GM18520 (cell line): ENCODE results near the gene LMNA.
A peak's percentile ranks its signal among the peaks of the same experiment; 100 is the strongest.
"Not testable (repeated sequence)": the region's sequence is repeated elsewhere in the genome, so short reads cannot be mapped to it uniquely, and the experiment has no call there.

ENCODE experiments used
- ATAC-seq: cut with Tn5 transposase; IDR thresholded peaks from one replicate; pipeline ENCODE4 v1.9.1; 2021; ENCODE audit not compliant: unreplicated experiment

LMNA gene

DNA sequence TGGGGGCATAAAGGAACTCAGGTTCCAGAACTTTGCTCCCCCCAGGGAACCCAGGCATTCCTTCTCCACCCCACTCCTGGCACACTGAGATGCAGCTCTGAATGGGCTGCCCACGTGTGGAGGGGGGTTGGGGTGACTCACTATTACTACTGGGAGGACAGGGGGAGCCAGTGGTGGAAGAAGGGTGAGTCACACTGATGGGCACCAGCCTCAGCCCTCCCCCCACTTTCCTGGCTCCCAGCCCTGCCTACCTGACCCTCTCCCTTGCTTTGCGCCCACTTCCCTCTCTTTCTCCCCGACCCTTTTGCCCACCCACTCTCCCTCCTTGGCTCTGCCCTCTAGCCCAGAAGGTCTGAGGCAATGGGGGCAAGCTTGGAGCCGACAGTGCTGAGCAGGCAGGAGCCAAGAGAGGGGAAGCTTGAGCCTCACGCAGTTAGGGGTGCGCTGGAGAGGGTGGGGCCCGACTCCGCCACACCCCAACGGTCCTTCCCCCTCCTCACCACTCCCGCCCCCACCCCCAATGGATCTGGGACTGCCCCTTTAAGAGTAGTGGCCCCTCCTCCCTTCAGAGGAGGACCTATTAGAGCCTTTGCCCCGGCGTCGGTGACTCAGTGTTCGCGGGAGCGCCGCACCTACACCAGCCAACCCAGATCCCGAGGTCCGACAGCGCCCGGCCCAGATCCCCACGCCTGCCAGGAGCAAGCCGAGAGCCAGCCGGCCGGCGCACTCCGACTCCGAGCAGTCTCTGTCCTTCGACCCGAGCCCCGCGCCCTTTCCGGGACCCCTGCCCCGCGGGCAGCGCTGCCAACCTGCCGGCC lies at the start of gene LMNA:
Gene LMNA, plus strand, starts transcription at position 611 of the 818 bp plus-strand sequence. CDS start 208 bp downstream, outside the sequence.
- ATAC-seq = peak; percentile 56

- peak; percentile 83 for ATAC-seq
Measured at GRCh38 chr1:156065212-156065611, 49.3 kb upstream of the LMNA start.

GRCh38 chr1:156065871-156066270 lies 48.6 kb upstream of the LMNA start:
- no peak for ATAC-seq

GRCh38 chr1:156067262-156067661 lies 47.2 kb upstream of the LMNA start:
- ATAC-seq = no peak

GRCh38 chr1:156069490-156070455 lies 44.7 kb upstream of the LMNA start:
- no peak for ATAC-seq

DNA sequence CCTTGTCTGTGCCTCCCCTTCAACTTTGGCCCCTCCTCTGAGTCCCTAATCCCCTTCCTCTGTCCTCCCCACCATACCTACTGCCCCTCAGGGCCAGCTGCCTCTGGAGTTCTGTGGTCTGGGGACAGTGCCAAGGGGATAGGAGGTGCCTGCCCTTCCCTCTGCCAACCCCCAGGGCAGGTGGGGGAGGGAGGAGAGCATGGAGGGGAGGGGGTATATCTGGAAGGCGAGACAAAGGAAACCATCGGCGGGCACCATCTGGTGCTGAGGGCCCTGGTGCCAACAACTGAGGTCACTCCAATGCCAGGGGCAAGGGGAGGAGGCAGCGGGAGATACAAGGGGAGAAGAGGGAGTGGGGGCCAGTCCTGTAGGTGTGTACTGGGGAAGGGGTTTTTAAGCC lies 44.0 kb upstream of the LMNA start:
- ATAC-seq = no peak

DNA sequence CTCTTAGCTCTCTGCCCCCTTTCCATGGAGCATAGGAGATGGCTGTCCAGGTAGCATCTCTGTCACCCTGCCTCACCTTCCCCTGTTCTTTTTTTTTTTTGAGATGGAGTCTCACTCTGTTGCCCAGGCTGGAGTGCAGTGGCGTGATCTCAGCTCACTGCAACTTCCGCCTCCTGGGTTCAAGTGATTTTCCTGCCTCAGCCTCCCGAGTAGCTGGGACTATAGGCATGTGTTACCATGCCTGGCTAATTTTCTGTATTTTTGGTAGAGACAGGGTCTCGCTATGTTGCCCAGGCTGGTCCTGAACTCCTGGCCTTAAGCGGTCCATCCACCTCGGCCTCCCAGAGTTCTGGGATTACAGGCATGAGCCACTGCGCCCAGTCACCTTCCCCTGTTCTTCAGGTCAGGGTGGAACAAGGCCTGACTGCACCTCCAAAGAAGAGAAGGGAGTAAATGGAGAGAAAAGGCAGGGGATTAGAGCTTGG lies 43.1 kb upstream of the LMNA start:
- ATAC-seq = not testable (repeated sequence)

GRCh38 chr1:156072251-156072650 lies 42.3 kb upstream of the LMNA start:
- no peak for ATAC-seq

DNA sequence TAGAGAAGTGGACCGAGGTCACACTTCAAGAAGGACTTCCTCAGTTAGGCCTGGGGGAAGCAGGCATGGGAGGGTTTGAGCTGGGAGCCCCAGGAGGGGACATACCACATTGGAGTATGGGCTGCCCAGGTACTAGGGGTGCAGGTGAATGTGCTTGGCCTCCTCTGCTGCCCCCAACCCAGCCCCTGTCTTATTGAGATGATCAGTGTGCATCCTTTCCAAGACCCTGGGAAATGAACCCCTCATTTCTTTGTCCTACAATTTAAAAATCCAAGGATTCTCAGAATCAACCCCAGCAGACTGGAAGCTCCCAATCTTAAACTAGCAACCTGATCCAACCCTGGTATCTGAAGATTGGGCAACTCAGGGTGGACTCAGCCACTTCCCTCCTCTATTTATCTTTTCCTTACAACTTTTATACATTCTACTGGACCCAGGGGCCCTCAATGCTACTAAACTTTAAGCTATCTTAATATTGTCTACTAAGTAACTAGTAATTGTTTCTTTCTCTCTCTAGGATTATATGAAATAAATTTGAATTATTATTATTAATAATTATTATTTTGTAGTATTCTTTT lies 41.3 kb upstream of the LMNA start:
- ATAC-seq = no peak

DNA sequence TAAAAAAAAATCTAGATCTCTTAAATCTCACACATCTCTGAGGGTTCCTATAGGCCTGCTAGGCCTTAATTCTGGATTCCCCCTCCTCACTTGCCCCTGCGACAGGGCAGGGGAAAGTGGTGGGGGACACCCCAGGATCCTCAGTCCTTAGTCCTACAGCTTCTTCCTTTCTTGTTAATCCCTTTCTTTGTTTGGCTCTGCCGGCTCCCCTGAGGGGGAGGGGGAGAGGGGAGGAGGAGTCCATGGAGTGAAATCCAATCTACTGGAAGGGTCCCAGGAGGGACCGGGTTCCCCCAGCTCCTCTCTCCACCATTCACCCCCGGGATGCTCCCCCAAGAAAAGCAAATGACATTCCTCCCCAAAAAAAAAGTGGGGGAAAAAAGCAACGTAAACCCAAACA lies 40.8 kb upstream of the LMNA start:
- ATAC-seq = no peak

DNA sequence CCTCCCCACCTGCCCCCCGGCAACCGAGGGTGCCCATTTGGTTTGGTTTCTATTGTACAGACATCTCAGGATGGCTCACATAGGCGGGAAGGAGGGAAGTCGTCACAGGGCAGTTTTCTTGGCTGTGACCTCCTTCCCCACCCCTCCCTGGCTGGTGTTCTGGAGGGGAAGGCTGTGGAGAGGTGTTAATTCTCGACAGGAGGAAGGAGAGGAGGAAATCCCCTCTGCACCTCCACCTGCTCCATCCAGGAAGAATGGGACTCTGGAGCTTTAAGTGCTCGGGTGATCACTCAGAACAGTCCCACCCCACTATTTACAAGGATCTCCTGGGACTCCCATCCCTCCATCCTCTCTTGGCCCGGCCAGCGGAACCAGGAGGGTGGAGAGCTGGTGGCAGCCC lies 39.9 kb upstream of the LMNA start:
- no peak for ATAC-seq

GRCh38 chr1:156075162-156075561 lies 39.3 kb upstream of the LMNA start:
- no peak for ATAC-seq

DNA sequence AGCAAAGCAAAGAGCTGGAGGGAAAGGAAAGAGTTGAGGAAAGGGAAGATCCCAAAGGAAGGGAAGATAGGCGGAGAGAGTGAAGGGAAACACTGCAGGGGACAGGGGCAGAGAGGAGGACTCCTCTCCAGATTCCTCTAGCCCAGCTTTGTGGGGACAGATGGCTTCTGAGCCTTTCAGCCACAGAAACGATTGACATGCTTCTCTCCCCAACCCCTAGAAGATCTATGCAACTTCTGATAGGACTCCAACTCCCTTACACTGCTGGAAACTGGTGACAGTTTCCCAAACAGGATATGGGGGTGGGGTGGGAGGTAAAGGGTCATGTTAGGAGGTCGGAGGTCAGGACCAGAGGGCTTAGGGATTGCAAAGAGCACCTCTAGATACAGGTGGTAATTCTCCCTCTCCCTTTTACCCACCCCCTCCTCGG lies 38.7 kb upstream of the LMNA start:
- no peak for ATAC-seq

DNA sequence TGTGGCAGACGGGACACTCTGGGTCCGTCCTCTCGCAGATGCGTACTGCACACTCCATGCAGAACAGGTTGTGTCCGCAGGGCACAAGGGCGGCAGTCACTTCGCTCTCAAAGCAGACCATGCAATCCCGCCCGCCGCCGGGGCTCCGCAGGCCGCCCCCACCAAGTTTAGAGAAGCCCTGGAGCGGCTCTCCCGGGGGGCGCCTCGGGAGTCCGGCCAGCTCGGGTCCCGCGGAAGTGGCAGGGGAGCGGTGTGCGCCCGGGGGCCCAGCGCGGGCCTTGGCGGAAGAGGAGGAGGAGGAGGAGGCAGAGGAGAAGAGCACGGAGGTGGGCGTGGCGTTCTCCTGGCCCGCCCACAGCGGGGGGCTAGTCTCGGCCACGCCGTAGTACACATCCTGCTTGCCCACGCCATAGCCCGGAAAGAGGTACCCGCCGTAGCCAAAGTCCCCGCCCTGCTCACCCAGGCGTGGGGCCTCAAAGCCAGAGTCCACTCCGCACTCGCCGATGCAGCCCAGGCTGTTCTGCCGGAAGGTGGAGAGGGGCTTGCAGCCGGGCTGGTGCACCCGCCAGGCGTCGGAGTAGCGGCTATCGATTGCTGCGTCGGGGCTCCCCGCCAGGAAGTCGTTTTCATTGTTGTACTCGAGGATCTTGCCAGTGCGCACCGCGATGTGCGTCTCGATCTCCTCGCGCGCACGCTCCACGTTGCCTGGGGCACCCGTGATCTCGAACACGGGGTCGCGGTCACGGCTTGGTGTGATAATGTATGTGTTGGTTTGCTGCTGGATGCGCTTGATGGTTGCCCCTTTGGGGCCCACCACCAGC lies 37.7 kb upstream of the LMNA start:
- no peak for ATAC-seq

- ATAC-seq = no peak
Measured at GRCh38 chr1:156077430-156077760, 37.1 kb upstream of the LMNA start.

DNA sequence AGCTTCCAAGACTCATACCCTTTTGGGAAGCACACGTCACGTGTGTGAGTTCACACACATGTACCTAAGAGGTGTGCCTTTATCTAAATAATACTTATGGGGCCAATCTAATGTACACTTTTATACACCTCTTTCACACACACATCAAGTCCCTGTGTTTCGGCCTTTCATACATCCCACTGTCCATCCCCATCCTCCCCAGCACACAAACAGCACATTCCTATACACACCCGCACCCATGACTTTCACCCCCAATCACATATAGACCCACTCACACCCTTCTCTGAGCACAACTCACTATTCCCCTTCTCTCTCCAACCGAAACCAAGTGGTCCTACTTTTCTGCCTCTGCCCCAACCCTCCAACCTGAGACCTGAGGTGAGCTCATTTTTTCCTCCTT lies 35.8 kb upstream of the LMNA start:
- no peak for ATAC-seq

DNA sequence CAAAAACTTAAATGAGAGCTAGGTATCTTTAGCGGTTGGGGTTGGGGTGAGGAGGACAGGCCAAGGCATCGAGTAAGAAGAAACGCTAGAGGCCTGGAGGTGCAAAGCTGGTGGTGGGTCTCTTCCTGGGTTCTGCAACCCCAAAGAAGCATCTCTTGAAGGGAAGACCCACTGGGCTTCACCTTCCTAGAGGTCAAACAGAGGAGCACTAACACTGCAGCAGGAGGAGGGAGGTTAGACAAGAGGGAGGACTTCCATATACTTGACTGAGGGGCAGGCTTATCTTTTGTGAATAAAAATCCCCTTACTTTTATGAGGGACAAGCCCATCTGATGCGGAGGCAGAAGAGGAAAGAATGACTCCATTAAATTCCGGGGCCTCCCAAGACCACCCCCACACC lies 34.7 kb upstream of the LMNA start:
- ATAC-seq = no peak

GRCh38 chr1:156080241-156080862 lies 34.2 kb upstream of the LMNA start:
- no peak for ATAC-seq

DNA sequence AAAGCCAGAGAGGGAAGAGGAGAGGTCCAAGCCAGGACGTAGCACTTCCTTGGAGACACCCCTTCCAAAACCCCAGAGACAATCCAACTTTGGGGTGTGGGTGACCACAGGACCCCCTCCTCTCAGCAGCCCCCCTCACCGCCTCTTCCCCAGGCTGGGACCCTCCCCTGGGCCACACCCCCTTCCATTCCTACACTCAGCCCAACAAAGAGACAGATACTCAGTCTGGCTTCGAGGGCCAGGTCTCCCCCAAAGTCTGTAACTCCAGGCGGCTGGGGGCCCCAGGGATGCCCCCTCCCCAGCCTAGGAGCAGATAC lies 33.7 kb upstream of the LMNA start:
- no peak for ATAC-seq

DNA sequence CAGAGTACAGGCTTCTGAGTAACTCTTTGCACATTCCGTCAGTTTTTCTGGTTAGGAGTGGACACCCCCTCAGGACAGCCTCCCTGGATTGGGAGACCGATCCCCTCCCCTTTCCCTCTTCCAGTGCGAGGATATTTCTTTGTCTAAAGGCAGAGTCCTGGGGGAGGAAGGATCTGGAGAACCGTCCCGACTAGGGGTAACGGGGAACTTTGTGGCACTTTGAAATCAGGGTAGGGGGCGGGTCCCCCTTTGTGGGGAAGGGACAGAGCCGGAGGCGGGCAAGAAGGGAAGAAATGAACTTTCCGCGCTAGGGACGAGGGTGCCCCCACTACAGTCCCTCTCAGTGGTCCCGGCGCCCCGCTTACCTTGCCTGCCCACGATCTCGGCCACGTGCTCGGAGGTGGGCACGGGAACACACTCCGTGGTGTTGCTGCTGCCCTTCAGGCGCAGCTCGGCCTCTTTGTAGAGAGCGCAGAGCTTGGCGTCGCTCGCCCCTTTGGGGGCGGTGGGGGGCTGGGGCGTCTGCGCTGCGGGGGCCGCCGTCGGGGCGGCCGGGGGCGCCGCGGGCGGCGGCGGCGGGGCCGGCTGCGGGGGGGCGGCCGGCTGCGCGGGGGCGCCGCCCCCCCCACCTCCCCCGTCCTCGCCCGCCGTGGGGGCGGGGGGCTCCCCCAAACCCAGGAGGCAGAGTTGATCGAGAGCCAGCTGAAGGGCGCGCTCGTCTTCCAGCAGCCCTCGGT lies 33.2 kb upstream of the LMNA start:
- ATAC-seq = no peak
